CD1c-positive myeloid dendritic cell (primary cell): ENCODE results near the gene GPR31.

Source experiments
- DNase-seq: peaks from one replicate; pipeline ENCODE4 v3.0.0-alpha.2; 2016; ENCODE audit errors: extremely low spot score

GPR31 gene

DNA sequence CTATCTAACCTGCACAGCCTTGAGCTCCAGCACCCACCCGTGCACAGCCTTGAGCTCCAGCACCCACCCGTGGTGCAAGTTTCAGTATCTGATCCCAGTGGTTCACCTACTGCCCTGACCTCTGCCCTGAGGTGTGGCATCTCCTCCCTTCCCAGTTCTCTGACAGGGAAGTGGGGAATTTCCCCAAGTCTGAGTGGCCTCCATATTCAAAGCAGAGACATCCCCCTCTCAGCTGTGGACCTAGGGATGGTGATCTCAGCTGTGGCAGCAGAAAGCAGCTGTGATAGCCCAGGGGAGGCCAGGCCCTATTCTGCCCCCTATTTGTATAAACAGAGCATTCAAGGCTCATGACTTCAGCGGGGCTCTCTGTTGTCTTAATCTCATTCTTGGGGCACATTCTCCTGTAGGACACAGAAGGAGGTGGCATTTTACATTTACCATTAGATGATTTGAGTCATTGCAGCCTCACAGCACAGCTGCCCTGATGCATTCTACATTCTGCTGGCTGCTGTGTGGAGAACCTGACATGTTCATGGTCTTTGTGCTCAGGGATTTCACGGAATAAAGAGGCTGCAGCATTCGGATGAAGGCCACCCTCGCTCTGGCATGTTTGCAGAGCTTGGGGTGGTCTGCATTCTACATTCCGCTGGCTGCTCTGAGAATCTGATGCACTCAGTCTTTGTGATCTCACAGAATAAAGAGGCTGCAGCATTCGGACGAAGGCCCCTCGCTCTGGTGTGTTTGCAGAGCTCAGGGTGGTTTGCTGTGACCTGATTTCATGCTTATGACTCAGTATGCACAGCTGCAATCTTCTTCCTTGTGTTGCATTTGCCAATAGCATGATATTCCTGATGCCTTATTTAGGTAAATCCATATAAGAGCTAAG lies 16.9 kb downstream of the GPR31 start:
- DNase-seq, result no peak

DNA sequence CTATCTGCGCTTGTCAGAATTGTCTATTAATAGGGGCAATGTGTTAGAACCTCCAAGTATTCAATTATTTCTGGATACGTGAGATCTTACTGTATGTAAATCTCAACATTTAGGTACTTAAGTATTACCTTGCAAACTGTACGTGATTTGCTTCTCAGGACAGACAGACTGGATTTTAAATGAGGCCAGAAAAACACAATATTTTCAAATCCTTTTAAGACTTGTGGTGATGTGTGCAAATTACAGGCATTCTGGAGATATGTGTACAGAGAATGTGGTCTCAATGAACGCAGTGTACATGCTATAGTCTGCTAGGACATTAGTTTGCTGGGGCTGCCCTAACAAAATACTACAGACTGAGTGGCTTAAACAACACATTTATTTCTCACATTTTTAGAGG lies 18.0 kb downstream of the GPR31 start:
- no peak for DNase-seq

DNA sequence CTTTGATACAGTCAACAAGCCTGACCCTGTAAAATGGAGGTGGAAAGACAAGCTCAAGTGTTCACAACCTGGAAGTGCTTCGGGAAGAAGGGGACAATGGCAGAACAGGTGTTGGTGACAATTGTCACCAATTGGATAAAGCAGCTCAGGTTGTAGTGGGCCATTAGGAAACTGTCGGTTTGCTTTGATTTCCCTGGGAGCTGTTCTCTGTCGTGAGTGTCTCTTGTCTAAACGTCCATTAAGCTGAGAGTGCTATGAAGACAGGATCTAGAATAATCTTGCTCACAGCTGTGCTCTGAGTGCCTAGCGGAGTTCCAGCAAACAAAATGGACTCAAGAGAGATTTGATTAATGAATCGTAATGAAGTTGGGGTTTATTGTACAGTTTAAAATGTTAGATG lies 19.9 kb downstream of the GPR31 start:
- no peak for DNase-seq

DNA sequence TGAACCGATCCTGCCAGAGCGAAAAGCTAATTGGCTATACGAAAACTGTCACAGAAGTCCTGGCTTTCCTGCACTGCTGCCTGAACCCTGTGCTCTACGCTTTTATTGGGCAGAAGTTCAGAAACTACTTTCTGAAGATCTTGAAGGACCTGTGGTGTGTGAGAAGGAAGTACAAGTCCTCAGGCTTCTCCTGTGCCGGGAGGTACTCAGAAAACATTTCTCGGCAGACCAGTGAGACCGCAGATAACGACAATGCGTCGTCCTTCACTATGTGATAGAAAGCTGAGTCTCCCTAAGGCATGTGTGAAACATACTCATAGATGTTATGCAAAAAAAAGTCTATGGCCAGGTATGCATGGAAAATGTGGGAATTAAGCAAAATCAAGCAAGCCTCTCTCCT lies 20.7 kb downstream of the GPR31 start:
- no peak for DNase-seq

DNA sequence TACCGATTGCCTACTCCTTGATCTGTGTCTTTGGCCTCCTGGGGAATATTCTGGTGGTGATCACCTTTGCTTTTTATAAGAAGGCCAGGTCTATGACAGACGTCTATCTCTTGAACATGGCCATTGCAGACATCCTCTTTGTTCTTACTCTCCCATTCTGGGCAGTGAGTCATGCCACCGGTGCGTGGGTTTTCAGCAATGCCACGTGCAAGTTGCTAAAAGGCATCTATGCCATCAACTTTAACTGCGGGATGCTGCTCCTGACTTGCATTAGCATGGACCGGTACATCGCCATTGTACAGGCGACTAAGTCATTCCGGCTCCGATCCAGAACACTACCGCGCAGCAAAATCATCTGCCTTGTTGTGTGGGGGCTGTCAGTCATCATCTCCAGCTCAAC lies 21.4 kb downstream of the GPR31 start:
- DNase-seq, result no peak

DNA sequence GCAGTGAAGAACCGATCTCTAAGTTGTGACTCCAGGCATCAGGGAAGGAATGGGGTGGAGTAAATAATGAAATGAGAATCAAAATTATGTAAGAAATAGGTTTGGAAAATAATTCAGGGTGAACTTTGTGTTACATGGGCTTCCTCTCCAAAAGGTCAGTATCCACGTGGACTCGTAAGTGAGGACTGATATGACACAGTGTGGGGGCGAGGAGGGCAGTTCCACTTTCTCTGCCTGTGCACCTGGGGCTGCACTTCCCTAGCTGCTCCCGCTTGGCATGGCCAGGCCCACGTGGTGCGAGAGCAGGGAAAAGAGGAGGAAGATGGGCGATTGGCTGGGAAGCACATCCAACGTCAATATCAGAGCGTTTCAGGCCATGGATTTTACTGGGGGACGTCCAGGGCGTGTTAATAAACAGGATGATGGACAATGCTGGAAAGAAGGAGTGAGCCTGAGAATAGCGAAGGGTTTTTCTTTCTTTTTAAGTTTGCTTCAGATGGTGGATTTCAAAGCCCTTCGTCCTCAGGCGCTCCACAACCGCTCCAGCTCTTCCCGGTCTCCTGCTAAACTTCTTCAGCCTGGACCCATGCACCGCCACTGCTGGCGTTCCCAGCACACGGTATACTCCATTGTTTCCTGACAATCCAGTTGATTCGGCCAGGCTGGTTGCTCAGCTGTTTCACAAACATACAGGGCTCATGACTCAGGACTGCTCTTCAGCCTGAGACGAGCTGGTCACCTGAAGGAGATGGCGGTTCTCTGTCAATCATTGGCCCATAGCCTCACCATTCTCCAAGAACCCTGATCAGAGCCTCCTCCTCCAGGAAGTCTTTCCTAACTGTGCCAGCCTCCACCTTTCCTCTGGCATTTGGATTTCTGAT lies 23.1 kb downstream of the GPR31 start:
- no peak for DNase-seq

DNA sequence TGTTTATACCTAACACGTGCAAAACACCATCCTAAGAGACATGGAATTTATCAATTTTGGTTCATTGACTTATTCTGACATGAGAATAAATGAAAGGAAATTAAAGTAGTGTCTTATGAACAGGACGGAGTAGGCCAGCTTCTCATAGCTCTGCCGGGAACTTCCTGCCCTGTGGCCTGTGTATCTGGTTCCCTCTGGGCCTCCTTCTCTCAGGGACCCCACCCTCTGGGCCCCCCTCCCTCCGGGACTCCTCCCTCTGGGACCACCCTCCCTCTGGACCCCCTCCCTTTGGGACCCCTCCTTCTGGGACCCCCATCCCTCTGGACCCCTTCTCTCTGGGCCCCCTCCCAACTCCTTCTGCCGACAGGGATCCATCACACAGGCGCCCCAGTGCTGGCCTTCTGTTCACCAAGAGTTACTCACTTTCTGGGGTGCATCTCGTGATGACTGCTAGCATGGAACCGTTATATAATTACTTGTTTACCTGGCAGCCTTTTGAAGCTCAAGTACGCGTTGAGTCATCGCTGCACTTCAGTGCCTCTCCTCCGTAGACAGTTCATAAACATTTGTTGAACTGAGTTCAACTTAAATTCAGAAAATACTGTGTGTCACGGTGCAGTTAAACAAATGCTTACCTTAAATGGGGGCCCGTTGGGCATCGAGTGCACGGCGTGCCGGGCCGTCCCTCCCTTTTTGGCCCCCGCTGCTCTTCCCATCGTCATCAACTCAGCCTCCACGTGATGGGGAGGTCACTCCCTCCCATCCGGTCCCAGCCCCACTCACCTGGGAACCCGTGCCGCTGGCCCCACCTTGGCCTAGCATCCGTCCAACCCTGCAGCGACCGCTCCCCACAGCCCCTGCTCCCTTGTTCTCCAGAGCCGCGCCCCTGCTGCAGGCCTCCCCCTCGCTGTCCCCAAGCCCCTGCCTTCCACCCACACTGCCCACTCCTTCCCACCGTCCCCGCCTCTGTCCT lies 26.8 kb downstream of the GPR31 start:
- no peak for DNase-seq

DNA sequence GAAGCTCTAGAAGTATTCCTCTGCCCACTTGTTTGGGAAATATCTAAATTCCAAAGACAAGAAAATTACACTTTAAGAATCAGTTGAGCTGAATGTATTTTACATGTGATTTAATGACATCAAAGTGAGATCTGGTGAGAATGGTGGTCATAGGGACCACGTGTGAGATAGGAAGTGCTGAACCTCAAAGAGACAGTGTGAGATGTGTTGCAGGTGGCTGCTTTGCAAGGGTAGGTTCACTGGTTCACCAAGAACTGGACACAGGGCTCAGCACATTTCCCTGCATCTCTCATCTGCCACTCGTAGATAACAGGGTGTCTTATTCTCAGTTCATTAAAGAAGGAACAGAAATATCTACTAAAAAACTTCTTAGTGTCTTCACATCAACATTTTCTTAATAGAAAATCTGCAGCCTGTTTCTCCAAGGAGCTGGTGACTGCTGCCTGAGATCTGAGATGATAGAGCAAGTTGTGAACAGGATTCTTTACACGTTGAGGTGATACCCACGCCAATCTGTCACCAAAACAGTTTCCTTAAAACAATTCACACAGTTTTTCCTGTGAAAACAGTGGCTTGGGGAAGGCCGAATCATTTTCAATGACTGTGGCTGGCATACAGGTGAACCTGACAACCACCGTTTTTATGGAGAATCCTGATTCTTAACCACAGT lies 27.6 kb downstream of the GPR31 start:
- no peak for DNase-seq

DNA sequence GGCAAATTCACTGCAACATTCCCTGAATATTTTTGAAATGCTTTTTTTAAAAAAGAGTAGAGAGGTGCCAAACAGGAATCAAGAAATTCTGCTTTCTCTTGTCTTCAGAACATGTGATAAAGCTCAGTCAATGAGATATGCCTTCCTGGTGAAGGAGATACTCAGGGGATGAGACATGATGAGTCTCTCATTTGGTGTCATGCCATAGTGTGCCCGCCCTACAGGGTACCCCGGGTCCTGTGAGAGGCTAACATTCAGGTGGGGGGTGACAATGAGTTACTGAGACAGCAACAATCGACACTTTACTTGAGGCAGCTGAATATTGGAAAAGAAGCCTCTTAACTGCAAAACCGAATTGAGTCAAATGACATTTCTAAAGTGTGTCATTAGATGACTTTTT lies 28.2 kb downstream of the GPR31 start:
- no peak for DNase-seq

DNA sequence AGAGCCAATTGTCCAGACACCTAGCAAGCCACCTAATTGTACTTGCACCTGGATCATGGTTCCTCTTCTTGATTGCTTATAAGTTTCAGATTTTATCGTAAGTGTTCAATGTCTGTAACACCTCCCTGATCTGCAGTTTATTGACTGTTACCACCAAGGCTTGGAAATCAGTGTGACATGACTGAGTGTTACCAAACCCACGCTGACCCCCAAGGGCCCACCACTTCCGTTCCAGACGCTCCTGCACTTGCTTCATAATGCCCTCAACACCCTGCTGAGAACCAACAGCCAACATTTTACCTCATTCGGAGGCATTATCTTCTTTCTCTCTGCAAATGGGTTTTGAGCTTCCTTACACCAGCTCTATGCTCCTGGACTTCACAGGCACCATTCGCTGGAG lies 28.6 kb downstream of the GPR31 start:
- DNase-seq, result no peak

DNA sequence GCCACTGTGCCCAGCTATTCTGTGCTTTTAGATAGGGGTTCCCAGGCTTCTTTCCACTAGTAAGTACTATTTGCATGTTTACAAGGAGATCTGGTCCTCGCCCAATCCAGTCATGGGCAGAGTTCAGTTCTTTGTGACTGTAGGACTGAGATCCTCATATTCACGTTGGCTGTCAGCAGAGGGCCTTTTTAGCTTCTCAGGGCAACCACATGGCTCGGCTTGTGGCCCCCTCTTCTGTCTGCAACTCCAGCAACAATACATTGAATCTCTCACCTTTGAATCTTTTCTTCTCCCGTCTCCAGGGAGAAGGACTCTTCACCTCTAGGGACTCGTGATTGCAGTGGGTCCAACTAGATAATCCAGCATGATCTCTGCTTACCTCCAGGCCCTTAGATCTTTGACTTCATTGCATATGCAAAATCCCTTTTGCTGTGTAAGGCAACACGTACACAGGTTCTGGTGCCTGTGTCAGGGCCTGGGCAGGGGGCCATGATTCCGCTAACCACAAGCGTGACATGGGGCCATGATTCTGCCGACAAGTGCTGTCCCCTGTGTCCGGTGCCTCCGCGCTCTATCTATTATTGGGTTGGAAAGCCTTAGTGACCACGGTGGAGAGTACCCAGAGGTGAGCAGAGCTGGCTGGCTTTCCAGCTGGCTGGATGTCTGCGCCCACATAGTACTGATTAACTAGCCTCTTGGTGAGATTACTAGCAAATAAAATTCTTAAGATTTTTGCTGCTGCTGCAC lies 29.8 kb downstream of the GPR31 start:
- no peak for DNase-seq

DNA sequence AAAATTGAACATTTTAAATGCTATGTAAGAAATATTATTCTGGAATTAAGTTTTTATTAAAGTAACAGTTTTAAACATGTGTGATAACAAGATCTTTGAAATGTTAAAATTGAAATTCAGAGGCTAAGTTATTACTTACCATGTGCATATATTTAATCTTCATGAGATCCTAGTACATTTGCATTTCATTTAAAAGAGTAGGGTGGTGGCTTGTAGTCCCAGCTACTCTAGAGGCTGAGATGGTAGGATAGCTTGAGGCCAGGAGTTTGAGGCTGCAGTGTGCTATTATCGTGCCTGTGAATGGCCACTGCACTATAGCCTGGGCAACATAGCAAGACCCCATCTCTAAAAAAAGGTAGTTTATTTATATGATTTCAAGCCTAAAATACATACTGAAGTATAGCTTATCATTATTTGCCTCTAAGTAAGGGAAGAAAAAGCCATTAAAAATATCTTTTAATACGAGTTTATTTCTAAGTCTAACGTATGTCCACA lies 31.9 kb downstream of the GPR31 start:
- DNase-seq, result no peak

DNA sequence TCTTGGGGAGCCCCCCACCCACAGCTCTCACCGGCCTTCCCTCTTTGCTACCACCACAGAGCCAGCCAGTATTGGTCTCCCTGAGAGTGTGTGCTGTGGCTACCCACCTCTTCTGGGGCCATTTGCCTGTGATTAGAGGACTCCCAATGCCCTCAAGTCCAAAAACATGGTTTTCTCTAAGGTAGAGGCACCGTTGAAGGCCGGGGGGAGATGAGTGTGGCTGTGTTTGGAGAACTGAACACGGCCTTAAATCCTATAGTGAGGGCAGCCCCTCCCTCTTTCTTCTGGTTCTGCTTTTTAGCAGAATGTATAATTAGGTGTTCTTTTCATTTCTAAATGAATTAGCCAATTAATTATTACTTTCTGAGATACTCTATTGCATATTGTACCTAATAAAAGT lies 32.4 kb downstream of the GPR31 start:
- DNase-seq, result no peak

DNA sequence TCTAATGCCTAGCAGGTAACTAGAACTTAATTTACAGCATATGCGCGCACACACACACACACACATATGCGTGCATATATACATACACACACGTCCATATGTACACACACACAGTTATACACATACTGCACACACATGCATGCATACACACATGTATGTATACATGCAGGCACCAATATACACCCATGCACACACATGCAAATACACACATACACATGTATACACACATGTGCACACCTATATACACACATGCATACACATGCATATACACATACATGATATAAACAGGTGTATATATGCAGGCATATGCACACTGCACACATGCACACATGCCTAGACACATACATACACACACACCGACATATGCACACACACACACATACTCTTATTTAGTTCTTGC lies 33.0 kb downstream of the GPR31 start:
- no peak for DNase-seq

DNA sequence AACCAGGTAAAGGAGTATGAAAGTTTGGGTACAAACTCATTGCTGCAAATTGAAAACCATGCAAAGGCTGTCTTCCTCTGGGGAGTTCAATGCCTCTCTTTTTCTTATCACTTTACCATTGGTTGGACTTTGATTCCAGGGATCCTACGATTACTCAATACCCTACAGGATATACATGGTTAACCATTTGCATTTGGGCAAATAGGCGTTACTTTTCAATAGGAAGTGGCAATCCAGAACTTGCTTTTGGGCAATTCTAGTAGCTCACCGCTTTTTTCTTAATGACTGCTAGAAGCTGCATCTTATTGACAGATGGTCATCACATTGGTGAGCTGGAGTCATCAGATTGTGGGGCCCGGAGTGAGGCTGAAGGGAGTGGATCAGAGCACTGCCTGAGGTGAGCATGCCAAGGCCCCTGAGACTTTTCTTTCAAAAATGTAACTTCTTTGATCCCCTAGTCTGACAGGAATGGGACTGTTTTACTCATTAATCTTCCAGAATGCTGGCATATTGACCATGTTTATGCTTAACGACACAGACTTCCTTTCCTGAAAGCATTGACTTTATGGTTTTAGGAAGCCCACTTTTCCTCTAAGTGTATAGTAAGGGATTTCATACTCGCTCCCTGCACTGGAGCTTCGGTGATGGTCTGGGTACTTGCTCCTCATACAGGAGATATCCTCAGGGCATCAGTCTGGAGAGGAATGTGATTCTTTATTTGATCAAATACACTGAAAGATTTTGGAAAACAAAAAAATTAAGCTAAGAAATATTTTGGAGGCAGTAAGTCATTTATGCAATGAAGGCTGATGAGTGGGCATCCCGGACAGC lies 34.7 kb downstream of the GPR31 start, which contains the start of gene CCR6:
TSS of gene CCR6 (plus strand) at position 270 of the 831 bp plus-strand sequence. CDS start 13,039 bp downstream, outside the sequence.
- no peak for DNase-seq

DNA sequence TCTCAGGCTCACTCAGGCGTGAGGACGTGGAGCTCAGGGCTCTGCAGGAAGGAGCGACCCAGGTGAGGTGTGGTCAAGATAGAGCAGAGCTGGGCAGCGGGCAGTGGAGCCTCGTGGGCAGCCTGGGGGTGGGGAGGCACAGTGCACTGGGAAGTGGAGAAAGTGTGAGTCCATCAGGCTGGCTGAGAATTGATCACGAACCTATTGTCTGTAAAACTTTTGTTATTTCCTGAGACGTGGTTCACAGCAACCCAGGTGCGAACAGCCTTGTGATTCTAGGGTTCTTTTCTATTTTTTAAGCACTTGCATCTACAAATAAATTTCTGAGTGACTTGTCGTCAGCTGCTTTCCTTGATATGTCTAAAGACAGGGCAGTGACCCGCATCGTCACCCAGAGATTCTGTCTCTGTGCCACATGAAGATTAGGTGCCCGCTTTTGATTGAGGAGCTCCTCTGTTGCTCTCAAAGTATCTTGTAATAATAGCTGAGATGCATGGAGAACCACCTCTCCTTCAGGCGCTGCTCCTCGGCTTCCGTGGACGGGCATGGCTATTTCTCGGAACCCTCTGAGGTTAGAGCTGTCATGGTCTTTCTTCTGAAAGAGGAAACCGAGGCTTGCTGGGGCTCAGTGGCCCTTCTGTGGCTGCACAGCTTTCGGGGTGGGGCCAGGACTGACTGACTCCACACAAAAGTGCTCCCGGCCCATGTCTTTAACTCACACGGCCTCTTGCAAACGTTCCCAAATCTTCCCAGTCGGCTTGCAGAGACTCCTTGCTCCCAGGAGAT lies 35.5 kb downstream of the GPR31 start:
- DNase-seq, result no peak

DNA sequence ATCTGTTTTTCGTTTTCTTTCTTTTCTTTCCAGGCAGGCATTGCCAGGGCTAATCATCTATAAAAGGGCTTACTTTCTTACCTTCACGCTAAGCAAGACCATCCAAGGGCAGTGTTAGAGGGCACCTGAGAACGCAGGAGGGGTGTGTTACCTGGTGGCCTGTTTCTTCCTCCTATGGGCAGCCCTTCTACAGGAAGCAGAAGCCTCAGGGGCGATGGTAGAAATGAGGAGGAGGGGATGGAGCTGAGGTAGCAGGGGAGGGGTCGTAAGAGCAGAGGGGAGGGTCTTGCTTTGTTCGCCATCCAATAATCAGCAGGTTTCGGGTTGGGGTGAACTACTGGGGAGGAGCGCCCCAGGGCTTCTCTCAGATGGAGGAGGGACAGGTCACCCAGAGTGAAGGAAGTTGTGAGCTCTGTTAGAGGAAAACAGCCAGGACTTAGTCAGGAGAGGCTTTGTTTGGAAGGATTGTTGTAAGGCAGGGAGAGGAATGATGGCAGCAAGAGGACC lies 36.4 kb downstream of the GPR31 start:
- DNase-seq, result no peak

DNA sequence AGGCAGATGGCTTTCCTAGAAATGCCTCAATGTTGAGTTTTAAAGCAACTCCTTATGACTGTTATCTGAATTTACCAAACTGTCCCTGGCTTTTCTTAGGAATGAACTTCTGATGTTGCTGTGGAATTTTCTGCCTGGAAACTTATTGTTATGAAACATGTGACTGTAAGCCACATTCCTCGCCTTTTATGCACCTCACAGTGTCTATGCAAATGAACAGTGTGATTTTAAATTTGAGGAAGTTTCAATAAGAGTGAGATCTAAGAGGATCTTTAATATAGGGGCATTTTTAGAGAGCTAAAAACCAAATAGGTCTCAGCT lies 37.2 kb downstream of the GPR31 start:
- DNase-seq, result no peak
